Measurements from ENCODE around the gene MGAT1.
"Not testable (repeated sequence)": the region's sequence is repeated elsewhere in the genome, so short reads cannot be mapped to it uniquely, and the experiment has no call there.

MGAT1 gene

DNA sequence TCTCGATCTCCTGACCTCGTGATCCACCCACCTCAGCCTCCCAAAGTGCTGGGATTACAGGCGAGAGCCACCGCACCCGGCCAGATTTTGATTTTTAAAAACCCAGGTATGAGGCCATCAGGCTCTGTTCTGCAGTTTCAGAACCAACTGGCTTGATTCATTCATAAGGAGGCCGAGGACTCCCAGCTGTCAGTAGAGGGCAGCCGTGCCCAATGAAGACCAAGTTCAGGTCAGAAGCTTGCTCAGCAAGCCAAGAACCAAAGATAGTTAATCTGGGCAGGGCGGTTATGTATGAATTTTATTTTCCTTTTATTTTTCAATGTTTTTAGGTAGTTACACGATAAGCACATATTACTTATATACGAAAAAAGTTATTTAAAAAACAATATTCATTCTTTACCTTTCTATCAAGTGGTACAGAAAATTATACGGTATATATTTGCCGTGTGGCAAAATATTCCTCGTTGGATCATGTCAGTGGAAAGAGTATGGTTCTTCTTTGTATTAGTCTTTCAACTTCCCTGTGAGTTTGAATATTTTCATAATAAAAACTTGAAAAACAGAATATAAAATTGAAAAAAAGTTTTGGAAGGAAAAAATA, 18.0 kb downstream of the MGAT1 start:
- DNase-seq, result peak; percentile 66 to 73

GRCh38 chr5:180783340-180784052, 19.1 kb downstream of the MGAT1 start:
- no peak for DNase-seq

DNA sequence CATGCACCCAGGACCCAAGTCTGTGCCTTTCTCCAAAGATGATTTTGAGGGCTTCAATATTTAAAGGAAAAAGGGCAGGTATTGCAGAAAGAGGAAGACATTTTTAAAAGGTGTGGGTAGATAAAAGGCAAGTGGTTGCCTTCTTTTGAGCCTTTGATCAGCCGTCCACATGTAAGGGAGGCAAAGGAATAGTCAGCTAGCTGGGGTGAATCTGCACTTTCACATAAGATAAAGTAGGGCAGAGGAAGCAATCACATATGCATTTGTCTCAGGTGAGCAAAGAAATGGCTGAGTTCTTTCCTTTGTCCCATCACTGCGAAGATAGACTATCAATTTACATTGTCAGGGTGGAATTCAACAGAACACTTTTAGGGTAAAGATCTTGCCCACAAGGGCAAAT, 19.9 kb downstream of the MGAT1 start:
- no peak for DNase-seq

DNA sequence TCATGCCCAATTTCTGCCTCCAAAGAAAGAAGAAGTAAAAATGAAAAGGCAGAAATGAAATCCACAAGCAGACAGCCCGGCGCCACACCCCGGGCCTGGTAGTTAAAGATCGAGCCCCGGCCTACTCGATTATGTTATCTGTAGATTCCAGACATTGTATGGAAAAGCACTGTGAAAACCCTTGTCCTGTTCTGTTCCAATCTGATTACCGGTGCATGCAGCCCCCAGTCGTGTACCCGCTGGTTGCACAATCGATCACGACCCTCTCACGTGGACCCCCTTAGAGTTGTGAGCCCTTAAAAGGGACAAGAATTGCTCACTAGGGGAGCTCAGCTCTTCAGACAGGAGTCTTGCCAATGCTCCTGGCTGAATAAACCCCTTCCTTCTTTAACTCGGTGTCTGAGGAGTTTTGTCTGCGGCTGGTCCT, 20.7 kb downstream of the MGAT1 start:
- not testable (repeated sequence) for DNase-seq

DNA sequence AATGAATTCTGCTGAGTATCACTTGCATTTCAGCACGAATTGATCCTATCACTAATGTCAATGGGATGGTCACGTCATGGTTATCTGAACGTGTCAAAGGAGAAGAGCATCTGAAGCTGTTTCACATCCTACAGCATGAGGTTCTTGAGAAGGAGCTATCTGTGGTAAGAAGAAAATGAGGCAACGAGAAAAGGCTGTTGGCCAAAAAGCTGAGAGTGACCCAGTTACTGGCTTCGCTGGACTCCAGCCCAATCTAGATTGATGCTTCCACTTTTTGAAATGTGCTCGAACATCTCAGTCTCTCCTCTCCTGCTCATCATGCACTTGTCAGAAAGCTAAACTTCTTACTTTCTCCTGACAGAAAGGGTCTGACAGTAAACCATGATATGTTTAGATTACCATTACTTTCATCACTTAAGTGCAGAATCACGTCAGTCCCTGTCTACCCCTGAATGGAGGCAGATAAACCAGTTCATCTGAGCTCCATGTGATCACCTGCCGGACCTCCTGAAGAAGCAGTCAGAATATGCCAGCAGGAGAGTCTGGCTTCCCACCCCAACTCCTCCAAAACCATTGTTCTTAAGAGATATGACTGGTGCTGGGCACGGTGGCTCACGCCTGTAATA, 22.5 kb downstream of the MGAT1 start:
- no peak for DNase-seq

DNA sequence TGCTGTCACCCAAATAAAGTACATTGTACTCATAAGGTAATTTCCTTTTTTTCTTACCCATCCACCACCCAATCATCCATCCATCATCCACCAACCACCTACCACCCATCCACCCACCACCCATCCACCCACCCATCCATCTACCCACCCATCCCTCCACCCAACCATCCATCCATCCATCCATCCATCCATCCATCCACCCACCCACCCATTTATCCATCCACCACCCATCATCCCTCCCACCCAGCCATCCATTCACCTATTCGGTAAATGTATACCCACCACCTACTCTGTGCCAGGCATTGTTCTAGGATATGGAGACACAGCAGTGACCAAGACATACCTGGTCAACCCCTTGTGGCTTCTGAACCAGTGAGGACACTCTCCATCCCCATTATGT, 25.1 kb downstream of the MGAT1 start:
- no peak for DNase-seq

DNA sequence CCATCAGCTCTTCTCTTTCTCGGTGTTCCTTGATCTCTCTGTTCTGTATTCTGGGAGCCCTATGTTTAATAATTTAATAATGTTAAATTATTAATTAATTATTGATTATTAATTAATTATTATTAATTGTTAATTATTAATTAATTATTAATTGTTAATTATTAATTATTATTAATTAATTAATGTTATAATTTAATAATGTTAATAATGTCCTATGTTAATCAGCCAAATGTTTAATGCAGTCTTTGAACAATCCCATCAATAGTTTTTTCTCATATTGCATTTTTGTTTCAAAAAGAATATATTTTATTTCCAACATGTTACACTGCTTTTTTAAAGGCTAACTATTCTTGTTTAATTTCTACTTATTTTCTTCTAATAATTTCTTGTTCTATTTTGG, 26.2 kb downstream of the MGAT1 start:
- no peak for DNase-seq

DNA sequence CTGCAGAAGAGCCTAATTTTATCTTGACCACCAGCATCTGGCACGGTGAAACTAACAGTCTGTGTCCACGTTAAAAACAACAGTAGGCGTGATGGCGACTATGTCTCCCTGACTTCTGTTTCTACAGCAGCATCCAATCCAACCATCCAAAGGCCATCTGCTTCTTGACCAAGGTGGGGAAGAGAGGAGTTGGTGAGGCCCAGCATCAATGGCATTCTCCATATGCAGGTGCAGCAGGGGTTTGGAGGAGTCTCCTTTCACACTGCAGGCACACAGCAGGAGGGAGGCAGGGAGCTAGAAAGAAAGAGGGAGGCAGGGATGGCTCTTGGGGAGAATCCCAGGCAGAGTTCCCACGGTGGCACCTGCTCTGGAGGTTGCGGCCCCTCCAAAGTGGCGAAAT, 27.0 kb downstream of the MGAT1 start:
- DNase-seq, result no peak

DNA sequence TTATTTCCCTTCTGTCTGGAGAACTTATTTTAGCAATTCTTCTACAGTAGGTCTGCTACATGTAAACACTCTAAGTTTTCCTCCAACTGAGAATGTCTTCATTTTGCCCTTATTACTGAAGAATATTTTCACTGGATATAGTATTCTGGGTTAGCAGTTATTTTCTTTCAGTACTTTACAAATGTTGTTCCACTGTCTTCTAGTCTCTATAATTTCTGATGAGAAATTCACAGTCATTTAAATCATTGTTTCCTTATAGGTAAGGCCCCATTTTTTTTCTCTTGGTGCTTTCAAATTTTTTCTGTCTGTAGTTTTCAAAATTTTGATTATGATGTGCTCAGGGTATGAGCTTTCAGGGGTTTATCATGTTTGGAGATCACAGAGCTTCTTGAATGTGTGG, 30.8 kb downstream of the MGAT1 start:
- DNase-seq, result no peak

- DNase-seq, result no peak
Measured at GRCh38 chr5:180769821-180770220, 32.8 kb downstream of the MGAT1 start.

DNA sequence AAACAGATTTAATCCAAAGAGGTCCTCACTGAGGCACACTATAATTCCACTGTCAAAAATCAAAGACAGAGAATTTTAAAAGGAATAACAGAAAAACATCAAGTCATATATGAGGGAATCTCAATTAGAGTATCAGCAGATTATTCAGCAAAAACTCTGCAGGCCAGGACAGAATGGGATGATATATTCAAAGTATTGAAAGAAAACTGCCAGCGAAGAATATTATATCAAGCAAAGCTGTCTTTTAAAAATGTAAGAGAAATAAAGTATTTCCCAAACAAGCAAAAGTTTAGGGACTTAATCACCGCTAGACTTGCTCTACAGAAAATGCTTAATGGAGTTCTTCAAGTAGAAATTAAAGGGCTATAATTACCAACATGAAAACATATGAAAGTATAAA, 47.0 kb downstream of the MGAT1 start:
- no peak for DNase-seq

GRCh38 chr5:180744253-180744652, 58.4 kb downstream of the MGAT1 start:
- DNase-seq, result no peak

DNA sequence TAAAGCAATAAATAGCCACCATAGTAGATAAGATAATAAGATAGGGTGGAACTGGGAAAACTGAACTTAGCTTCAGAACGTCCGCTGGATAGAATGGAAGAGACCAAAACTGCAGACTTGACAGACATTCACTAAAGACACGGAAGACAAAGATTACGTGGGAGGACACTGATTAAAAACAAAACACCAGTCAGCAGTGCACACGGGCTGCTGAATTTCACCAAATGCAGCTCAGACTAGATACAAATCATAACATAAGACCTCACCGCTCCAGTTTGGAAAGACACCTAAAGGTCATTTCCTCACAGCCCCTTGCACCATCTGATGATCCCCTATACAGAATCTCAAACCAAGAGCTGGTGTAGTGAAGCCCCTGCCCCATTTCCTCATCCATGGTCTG, 59.9 kb downstream of the MGAT1 start:
- DNase-seq, result no peak

GRCh38 chr5:180740953-180741352, 61.7 kb downstream of the MGAT1 start:
- not testable (repeated sequence) for DNase-seq

- no peak for DNase-seq
Measured at GRCh38 chr5:180739958-180740357, 62.6 kb downstream of the MGAT1 start, which contains the start of gene OR2Y1. Gene OR2Y1, minus strand, starts transcription at chr5:180740058. Its CDS starts 0 bp downstream, at chr5:180740058.

DNA sequence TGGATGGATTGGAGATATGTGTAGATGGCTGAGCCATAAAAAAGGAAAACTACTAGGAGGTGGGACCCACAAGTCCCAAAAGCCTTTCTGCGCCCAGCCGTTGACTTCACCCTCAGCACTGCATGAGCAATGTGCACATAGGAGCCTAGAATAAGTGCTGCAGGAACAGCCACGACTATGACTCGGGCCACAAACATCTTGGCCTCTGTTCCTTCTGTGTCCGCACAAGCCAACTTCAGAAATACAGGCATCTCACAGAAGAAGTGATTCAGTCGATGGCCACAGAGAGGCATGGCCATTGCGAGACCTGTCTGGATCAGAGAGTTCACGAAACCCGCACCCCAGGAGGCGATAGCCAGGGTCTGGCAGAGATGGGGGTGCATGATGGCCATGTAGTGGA, 63.3 kb downstream of the MGAT1 start:
- DNase-seq, result no peak

DNA sequence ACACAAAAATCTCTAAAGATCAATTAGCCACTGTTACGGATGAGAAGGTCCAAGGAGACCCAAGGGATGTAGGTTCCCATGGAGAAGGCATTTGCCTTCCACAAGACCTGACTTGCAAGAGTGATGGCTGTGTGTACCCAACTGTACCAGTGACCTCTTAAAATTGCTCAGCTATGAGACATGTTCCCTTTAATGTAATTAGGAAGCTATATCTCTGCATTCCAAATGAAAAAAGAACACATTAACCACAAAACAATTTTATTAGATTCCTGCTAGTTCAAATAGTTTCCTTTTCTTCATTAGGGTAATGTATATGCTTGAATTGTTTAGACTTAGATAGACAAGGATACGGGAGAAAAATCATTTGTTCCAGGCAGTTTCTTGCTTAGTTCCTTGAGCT, 66.1 kb downstream of the MGAT1 start:
- no peak for DNase-seq

Measured in stimulated activated CD4-positive, alpha-beta T cell treated with anti-CD3 and anti-CD28 coated beads, Interleukin-4, amount 100 ng/mL, for 4 hours (primary cell).